NCI-H748 treated with DMSO at 0.1 percent for 48 hours (cell line): ENCODE data around the gene NLGN4X.
A peak's percentile ranks its signal among the peaks of the same experiment; 100 is the strongest.

Source experiments
- DNase-seq: peaks from one replicate; lab custom pipeline; 2025; lab: John Stamatoyannopoulos, UW

NLGN4X gene

DNA sequence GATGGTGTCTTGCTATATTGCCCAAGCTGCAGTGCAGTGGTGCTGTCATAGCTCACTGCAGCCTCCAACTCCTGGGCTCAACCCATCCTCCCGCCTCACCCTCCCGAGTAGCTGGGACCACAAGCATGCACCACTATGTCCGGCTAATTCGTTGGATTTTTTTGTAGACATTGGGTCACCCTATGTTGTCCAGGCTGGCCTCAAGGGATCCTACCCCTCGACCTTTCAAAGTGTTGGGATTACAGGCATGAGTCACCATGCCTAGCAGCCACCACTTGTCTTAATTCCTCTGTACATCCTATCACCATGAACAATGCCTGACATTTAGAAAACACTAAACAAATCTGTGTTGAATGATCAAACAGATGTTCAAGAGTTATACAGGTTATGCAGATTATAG is 76.7 kb downstream of the NLGN4X start:
- no peak for DNase-seq

DNA sequence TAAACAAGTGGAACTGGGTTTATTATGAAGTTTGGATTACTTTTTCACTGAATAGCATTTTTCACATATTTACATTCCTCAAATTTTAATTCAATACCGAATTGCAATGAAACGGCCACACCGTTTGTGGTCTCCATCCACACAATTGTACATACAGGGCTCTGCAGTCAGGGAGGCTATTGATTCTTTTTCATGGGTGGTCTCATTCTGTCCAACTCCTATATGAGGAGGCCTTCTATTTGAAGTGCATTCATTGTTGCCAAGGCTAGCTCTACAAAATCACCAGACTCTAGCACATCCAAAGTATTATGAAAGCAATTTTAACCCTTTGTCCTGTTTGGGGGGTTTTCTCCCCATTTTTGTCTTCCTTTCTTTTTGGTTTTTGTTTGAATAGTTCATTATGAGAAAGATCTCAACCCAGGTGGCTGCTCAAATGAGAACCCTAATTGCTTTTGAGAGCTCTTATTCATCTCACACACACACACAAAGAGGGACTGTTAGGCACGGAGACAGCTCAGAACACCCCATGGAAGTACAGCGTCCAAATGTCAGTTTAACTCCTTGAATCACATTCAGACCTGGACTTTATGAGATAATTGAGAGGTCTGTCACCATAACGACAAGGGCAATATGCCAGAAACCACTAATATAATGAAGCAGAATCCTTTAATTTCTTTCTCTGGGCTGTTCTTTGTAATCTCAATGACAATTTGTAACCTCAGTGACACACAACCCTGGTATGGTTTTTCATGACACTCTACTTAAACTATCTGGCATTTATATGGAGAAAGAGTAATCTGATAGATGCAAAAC is 79.4 kb downstream of the NLGN4X start:
- peak; percentile 95 for DNase-seq

DNA sequence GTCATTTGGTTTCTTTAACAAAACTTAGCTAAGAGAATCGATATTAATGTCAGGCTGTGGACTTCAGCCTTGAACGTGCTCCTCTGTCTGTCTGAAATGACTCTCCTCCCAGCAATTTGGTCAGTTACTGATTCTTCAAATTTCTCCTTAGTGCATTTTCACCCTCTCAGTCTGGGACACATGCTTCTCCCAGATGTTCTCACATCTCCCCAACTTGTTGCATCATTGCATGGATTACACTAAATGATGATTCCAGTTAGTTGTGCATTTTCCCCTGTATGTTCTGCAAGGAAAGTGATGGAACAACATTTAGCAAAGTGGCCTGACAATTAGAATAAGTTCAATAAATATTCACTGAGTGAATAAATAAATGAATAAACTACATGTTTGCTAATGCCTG is 94.4 kb downstream of the NLGN4X start:
- no peak for DNase-seq

DNA sequence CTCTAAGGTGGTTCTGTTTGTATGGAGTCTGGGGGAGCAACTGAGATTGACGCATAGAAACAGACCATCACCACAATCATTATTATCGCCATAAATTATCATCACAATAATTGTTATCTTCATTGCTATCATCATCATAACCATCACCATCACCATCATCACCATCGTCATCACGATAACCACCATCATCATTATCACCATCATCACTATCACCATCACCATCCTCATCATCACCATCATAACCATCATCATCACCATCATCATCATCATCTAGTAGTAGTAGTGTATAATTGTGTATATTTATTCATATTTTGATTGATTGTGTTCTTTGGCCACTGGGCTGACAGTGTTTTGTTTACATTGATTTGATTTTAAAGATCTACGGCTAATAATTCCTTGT is 95.7 kb downstream of the NLGN4X start:
- no peak for DNase-seq

DNA sequence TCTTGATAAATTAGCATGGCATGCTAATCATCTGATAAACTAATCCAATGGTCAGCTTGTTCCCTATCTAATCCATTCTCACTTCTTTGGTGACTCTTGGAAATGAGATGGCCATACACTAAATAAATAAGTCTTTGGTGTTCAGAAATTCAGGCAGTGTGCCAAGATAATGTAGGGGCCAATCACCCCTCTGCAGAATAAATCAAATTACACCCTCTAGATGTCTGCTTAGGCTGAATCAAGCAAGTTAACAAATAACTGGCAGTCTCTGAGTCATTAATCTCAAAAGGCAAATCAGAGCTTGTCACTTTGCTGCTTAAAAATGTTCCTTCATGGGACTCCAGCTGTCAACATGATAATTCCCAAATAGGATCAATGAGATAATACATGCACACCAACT is 97.4 kb downstream of the NLGN4X start:
- no peak for DNase-seq

DNA sequence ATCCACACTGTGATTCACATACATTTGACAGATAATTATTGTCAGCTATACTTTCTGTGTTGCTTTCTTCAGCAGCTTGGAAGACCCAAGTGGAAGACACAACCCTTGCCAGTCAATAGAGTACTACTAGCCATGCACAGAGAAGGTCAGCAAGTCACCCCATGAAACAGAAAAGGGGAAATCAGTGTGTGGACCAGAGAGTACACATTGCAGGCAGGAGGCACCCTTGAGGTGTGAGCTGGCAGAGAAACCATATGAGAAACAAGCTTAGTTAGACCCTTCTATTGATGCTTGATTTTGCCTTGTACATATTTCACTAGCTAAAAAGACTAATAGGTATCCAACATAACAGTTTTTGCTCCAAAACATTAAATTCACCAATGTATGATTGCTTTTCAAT is 99.5 kb downstream of the NLGN4X start:
- DNase-seq: no peak

DNA sequence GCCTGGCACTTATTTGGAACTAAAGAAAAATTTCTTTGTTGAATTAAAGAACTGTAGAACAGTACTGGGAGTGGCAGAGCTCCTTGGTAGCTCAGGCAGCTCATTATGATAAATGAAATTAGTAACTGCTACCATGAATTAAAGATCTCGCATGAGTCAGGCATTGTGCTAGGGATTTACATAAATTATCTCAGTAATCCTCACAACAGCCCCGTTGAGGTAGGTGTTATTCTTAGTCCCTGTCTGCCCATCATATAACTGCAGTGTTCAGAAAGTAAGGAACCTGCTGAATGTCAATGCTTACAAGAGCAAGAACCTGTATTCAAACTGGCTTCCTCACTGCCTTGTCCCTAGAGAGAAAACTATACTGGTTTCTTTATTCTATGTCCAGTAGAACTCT is 108.3 kb downstream of the NLGN4X start:
- no peak for DNase-seq

DNA sequence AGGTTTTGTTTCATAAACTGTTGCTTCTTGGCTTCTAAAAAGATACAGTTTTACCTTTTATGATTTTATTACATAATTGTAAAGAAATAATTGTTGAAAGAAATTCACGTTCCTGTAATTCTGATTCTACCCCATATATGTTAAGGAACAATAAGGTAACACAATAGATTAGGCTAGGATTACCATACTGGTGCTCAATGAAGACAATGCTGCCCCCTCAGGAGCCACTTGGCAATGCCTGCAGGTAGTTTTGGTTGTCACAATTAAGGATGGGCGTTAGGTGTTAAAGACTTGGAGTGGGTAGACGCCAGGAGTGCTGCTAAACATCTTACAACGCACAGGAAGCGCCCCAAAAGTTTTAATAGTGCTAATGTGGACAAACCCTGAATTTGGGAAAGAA is 133.2 kb downstream of the NLGN4X start:
- DNase-seq: no peak

DNA sequence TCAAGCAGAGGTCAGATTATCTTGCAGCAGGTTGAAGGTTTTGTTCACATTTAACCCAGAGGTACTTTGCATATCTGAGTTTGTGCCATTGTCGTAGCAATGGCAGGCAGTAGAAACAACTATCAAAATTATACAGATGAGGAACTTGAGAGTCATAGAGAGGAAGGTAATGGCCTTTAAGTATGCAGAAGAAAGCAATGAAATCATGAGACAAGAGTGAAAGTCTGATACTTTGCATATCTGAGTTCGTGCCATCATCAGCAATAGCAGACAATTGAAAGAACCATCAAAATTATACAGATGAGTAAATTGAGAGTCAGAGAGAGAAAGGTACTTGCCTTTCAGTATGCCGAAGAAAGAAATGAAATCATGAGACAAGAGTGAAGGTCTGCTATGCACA is 154.1 kb downstream of the NLGN4X start:
- DNase-seq: no peak

DNA sequence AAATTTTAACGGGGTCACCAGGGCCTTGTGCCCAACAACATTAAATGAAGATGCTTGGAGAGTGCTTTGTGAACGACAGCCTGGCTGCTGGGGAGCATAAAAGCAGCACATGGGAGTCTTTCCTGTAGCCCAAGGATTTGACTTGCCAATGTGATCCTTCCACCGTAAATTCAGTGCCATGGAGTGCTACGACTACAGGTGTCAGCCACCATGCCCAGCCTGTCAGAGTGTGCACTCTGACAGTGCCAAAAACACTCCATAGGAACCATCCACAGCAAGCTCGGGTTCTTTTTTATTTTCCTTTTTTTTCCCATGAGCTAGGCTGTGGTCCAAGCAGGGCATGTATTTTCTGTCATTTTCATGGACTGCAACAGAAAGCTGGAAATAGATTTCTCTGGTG is 156.9 kb downstream of the NLGN4X start:
- no peak for DNase-seq

DNA sequence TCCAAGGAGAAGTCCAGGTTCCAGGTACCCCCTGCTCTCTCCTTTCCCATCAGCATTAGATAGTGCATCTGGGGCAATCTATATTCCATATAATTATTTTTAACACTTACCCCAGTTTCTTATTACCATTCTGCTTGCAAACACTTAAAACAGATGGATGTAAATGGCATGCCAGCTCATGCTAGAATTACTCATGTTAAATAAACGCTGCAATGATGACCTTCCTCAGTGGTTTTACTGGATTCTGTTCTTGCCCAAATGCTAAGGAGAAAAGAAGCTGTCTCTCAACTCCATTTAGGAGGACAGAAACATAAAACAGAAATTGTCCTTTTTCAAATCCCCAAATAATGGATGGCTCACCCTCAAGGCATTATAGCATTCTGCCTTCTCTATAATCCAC is 161.1 kb downstream of the NLGN4X start:
- DNase-seq: no peak

DNA sequence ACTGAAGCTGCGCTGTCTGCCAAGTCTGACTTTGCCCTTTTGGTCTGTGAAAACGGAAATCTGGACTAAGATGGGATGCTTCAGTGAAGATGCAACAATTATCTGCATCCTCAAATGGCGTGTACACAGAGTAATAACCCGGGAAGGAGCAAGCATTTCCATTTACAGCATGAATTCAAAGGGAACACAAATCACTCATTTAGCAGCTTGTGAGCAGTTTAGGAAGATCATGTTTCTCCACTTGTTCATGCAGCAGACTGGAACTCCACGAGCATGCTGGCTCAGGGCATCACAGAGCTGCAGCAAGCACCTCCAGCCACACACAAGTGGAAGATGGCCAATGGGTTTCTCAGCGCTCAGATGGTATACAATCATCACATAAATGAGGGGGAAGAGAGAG is 175.5 kb downstream of the NLGN4X start:
- DNase-seq: peak; percentile 74

DNA sequence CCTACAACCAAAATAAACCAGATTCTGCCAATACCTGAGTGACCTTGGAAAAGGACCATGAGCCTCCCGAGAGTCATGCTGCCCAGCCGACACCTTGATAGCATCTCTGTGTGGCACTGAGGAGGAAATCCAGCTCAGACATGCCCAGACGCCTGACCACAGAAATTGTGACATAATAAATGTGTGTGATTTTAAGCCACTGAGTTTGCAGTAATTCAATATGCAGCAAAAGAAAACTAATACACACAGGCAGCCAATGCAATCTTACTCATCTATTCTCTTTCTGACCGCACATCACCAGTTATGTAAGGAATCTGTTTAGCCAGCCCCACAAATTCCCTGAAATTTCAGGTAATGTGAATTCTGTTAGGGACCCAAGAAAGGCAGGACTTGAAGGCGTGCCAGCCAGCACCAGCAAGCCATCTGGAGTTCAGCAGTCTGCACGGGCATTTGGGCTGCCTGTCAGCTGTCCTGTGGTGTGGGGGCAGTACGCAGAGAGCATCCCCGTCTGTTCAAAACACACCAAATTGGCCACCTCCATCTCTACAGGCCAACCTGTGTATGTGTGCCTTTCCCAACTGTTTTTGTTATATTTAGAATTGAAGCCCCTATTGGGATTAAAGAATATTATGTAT is 176.4 kb downstream of the NLGN4X start:
- no peak for DNase-seq

DNA sequence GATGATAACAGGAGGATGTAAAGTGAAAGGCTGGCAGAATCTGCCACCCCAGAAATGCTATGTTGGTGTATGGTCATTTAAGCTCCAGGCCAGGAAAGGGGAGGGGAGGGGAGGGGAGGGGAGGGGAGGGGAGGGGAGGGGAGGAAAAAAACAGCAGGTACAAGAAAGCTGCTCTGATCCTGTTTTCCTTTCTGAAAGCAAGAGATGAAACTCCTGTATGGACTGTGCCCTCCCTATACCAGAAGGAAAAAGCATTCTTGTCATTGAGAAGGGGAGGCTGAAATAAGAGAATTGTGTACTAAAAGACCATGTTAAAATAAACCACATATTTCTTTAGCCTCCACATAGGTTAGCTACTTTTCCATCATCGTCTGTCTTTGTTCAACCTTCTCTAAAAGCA is 179.5 kb downstream of the NLGN4X start:
- no peak for DNase-seq

DNA sequence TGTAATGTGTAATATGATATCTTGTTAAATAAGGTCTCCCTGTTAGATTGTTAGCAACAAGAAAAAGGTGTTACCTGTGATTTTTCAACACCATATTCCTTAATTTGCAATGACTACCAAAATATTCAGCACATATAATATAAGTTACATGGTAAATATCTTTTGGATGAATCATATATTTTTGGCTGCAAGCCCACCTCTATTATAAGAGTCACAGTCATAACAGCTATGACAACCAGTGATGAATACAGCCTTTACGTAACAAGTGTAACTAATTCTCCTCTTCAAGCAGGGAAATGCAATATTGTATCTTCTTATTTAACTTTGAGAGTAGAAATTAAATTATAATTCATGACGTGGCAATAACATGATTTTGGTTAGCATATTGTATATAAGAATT is 187.0 kb downstream of the NLGN4X start:
- DNase-seq: no peak

DNA sequence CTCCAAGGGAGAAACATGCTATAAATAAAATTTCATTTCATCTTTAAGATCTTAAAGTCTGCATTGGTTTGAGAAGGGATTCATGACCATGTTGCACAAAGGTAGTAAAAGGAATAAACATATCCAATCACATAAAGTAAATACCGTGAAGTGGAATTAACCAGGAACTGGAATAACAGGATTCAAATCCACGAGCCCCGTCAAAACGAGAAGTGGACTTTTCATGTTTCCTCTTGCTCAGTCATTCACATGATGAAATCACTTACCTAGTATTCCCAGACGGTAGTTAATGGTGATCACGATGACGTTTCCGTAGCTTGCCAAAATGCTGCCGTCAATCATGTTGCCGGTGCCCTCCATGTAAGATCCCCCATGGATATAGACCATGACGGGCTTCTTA is 199.7 kb downstream of the NLGN4X start:
- DNase-seq: no peak

DNA sequence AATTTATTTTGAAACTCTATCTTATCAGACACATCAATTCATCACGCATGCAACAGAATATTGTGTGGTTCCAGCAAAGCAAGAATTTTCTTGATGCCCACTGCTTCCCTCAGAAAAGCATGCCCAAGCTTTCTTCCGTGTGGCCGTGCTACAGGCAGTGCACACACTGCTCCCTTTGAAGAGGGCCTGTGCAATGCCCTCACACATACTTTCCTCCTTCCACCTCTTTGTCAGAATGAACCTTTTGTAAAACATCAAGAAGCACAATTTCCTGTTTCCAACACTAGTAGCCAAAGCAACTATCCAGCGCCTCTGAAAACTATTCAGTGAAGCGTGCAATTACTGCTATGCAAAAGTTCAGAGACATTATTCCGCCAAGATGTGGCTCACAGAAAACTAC is 201.7 kb downstream of the NLGN4X start:
- DNase-seq: no peak

DNA sequence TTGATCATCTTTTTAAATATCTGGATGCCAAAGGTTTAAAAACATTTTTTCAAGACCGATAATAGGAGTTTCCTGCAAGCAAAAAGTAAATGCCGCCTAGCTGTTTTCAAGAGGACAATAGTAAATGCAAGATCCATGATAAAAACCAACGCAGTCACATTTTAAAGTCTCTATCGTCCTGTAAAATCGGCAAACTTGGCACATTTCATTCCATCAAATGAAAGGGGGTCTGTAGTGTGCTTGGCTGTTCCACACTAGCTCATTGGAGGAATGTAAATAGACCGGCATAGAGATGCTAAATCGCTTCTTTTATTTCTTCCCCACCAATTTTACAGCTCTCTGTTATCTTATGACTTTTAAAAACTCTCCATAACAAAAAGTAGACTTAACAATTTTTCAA is 202.2 kb downstream of the NLGN4X start:
- no peak for DNase-seq

DNA sequence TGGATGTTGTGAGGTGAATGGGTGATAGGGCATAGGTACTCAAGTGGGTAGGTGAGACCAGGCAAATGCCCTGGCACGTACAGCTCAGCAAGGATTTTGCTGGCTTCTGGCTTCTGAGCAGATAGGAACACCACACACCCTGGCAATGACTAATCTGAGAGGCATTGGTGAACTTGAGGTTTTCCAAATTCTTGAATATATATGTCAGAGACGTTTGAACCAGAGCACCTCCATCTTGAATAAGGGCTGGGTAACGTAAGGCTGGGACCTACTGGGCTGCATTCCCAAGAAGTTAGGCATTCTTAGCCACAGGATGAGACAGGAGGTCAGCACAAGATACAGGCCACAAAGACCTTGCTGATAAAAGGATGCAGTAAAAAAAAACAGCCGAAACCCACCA is 204.5 kb downstream of the NLGN4X start:
- DNase-seq: no peak

DNA sequence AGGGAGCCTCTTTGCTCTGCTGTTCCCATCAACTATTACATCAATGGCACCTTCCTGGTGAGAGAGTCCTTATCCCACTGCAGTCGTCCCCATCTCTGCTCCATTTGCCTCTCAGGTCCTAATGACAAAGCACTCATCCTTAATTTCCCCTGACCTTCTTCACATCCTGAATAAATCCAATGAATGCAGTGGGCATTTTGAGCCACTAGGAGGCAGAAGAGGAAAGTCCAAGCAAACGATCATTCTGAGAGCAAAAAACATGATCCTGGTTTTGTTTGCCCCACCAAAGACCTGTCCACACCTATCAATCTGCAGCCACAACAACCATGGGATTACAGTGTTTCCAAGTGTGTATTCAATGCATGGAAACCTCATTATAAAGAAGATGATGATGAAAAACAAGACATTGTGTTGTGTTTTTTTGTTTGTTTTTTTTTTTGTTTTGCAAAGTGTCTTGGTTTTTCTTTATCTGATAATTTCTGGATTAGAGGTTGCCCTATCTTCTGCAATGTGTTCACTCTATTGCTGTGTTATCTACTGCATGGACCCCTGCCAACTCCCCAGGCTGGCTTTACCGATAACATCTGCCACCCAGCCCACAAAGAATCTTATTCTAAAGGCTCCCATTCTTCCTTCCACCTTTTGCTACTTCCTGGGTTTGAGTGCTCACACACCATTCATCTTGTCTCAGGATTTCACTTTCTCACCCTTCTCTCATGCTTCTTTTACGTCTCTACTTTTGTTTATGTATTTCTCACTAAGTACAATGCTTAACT is 207.2 kb downstream of the NLGN4X start:
- DNase-seq: peak; percentile 53

DNA sequence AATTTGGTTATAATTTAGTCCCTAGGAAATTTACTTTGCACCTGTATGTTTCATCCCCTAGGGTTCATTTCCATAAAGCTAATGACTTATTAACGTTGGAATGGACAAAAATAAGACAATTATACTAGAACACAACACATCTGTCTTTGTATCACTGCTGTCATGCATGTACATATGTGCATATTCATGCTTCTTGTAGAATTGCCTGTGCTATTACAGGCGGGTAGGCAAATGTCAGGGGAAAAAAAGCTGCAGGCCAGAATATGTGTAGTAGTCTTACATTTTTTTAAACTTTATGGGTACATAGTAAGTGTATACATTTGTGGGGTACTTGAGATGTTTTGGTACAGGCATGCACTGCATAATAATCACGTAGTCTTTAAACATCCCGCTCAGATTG is 209.6 kb downstream of the NLGN4X start:
- DNase-seq: no peak

DNA sequence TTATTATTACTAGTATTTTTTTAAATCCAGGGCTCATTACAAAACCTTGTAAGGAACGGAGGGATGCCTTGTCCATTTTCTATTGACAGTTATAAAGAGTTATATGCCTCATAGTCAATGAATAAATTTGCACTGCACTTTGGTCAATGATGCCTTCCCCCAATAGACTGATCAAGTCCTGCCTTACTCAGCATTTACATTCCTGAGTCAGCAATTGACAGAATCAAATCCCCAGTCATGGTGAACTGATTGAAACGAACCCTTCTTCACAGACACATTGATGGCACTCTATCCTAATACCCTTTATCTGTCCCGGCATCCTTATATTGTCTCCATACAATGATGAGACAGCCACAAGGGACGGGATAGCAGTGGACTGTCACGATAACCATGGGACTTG is 213.2 kb downstream of the NLGN4X start:
- no peak for DNase-seq

DNA sequence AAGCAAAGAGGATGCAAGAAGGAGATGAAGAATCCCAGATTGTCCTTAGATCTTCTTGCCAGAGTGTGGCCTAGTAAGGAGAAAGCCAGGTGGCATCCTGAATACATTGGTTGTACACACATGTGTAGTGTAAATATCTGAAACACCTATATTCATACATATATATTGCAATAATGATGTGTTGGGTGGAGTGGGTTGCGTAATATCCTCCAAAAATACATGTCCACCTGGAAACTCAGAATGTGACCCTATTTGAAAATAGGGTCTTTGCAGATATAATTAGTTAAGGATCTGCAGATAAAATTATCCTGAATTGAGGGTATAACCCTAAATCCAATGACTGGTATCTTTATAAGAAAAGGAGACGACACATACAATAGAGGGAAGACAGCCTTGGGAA is 216.3 kb downstream of the NLGN4X start:
- no peak for DNase-seq
